Epithelial cell of prostate (primary cell): ENCODE measurements around the gene AKR7A2.

Experiments used
- DNase-seq: peaks from one replicate; pipeline ENCODE4 v3.0.0-alpha.2; 2011; ENCODE audit warnings: low read depth, low spot score
- H3K27ac ChIP-seq: fragments of 450-650 bp; 2 replicates; pipeline ENCODE4 v1.5.1; 2017; ENCODE audit warnings: mild to moderate bottlenecking

AKR7A2 gene

DNA sequence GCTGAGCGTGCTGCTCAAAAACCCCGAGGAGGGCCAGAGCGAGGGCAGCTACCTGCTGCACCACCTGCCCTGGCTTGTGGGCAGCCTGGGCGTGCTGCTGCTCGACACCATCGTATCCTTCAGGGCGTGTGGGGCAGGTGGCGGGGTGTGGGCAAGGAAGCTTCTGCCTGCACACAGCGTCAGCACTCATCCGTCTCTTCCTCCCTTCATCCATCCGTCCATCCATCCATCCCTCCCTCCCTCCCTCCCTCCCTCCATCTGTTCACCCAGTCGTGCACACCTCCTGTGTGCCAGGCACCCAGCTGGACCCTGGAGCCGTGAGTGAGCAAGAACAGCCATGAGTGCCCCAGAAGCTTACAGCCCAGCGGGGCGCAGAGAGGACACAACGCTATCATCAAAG, 15.4 kb upstream of the AKR7A2 start:
- DNase-seq = no peak
- H3K27ac ChIP-seq = no peak overlapping the region

DNA sequence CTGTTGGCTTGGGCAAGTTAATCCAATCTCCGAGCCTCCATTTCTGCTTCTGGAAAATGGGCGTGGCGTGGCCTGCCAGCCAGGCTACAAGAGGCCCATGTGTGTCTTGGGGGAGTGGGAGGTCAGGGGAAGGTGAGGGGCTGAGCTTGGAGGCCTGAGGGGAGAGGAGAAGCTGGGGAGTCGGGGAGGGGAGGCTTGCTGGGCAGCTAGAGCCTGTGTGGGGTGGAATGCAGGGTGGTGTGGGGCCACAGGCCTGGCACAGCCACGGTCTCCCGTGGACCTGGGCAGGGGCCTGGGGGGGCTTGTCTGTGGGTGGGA, 14.8 kb upstream of the AKR7A2 start:
- no peak for DNase-seq
- H3K27ac ChIP-seq = no peak overlapping the region

DNA sequence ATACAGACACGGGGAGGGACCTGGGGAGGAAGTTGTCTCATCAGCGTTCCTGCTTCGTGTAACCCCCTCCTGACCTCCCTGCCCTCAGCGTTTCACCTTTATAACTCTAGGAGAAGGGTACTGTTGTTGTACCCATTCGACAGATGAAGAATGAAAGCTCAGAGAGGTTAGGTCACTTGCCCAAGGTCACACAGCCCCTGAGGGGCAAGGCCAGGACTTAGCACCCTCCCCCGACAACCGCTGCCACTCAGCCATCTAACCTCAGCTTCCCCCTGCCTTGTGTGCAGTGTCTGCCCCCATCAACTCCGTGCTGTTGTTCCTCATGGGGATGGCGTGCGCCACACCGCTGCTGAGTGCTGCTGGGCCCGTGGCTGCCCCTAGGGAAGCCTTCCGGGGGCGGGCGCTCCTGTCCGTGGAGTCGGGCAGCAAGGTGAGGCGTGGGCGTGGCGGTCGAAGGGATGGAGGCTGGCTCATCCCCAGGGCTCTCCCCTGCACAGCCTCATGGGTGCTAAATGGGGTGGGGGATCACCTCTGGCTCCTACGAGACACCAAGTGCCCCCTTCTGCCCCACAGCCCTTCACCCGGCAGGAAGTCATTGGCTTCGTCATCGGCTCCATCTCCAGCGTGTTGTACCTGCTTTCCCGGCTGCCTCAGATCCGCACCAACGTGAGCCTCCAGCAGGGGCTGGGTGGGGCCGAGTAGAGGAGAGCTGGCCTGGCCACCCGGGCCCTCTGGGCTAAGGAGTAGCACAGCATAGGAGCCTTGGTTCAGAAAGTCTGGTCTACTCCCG, 14.2 kb upstream of the AKR7A2 start:
- no peak overlapping the region for H3K27ac ChIP-seq
- no peak for DNase-seq

DNA sequence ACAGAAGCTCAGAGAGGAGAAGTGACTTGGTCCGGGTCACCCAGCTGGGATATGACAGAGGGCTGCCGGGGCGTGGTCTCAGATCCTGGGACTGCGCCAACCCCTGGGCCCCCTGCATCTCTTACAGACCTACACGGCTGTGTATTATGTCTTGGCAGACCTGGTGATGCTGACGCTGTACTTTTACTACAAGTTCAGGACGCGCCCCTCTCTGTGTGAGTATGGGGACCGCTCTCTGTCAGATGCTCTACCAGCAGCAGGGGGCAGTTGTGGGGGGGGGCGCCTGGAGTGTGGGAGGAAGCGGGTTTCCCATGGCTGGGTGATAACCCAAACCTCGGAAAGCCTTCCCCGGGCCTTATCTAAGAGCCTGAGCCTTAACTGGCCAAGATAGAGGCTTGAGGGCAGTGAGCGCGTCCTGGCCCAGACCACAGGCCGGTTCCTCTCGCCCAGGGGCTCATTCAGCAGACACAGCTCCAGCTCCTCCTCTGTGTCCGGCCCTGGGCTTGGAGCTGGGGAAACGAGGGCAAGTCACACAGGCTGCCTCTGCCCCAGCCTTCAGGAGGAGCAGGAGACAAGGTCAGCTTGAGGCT, 13.5 kb upstream of the AKR7A2 start:
- DNase-seq = no peak
- H3K27ac ChIP-seq = no peak overlapping the region

GRCh38 chr1:19324665-19324990, 12.7 kb upstream of the AKR7A2 start:
- no peak overlapping the region for H3K27ac ChIP-seq
- no peak for DNase-seq

DNA sequence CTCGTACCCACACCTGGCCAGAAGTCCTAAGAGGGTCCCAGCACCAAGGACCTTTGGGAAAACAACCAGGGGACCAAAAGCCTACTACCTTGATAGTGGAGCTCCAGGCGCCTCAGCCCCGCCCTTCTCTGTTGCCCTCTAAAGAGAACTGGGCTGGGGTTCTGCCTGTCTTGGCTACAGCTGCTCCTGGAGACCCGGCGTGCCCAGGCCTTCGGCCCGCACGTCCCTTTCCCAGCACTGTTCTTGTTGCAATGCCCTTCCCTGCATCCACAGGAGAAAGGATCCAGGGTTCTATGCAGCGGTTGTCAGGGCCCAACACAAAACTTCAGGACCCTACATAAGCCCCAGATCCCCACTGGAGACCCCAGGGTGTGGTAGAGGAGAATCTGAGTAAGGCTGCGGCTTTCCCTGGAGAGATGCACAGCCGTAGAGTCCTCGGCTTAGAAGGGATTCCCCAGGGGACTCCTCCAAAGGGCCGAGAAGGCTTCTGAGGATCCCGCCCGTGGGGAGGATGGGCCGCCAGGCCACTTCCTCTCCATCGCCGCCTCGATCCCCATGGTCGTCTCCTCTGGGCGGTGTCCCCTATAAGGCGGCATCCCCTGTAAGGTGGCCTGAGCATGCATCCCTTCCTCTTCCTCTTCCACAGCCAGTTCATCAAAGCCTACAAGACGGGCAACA, 12.2 kb upstream of the AKR7A2 start:
- no peak for DNase-seq
- H3K27ac ChIP-seq = no peak overlapping the region

DNA sequence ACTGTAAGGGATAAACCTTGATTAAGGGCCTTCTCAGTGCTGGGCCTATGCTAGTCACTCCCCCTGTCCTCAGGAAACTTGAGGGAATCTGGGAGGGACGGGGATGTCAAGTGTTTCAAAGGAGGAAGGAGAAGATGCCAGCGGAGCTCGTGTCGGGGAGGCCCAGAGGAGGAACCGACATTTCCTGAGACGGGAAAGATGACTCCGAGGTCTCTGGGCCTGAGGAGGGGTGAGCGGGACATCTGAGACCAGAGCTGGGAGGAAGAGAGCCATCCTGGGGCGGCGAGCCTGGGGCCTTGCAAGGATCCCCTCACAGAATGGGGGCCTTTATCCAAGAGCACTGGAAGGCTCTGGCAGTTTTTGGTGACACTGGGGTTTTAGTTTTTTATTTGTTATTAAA, 10.5 kb upstream of the AKR7A2 start:
- no peak for DNase-seq
- no peak overlapping the region for H3K27ac ChIP-seq

- H3K27ac ChIP-seq = no peak overlapping the region
- no peak for DNase-seq
Observed at GRCh38 chr1:19321071-19321470, 9.1 kb upstream of the AKR7A2 start.

- DNase-seq = no peak
- H3K27ac ChIP-seq = no peak overlapping the region
Observed at GRCh38 chr1:19319196-19319595, 7.3 kb upstream of the AKR7A2 start.

- no peak for DNase-seq
- H3K27ac ChIP-seq = no peak overlapping the region
Observed at GRCh38 chr1:19317126-19317910, 5.4 kb upstream of the AKR7A2 start.

DNA sequence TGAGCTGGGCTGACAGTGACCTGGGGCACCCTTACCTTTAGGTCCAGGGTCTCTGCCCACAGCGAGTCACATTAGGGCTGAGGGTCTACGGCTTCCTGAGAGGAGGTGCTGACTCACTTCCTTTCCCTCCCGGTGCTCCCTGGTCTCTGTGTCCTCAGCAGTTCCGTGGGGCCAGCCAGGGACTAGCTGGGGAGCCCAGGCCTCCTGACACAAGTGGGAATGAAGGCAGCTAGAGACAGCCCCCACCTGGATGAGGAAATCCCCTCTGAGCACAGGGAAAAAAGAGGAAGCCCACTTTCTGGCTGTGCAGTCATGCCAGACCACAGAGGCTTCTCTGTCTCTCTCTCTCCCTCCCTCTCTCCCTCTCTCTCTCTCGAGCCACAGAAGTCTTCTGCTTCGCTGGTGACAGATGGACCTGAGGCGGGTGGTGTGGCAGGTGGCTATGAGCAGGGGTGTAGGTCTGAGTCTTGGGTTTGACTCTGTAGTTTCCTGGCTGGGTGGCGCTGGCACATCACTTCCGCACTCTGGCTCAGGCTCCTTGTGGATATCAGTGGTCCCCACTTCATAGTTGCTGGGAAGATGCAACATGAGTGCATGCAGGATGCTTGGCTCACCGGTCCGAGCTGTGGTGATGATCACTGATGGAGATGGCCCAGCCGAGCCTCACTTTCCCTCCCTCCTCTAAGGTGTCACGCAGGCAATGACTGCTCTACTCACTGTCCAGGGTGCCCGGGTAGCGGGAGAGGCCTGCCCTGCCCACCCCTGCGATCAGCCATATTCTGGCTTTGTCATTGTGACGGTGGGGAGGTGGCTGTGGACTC, 3.6 kb upstream of the AKR7A2 start:
- no peak for DNase-seq
- H3K27ac ChIP-seq = peak overlapping the region; percentile 68

DNA sequence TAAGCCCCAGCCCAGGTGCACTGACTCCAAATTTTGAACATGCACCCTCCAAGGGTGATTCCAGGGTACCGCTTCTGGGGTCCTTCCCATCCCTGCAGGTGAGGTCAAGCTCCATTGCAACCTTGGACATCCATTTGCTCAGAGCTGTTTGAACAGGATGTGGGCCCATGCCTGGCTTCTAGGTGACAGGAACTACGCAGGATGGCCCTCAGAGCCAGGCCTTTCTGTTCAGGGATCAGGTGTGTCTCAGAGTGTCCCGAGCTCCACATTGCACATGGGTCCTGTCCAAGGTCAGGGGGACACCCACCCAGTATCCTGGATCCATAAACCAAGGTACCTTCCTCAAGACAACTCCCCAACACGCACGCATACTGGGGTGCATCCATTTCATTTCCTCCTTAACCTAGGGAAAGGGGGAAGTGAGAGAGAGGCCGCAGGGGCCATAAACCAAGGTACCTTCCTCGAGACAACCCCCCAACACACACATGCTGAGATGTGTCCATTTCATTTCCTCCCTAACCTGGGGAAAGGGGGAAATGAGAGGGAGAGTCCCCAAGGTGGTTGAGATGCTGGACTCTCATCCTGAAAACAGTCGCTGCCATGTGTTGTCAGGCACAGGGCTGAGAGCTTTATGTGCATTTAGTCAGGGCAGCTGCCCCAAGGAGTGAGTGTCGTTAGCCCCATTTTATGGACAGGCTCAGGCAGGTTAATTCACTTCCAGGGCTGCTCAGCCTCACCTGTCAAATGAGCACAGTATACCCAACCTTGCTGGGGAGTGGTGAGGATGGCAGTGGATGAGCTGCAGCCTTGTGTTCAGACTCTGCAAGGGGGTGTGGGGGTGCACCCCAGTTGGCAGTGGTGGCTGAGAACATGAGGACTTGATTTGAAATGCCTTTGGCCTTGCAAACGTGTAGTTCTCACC, 2.3 kb upstream of the AKR7A2 start:
- peak overlapping the region; percentile 68 for H3K27ac ChIP-seq
- DNase-seq = no peak

GRCh38 chr1:19313636-19313959, 1.7 kb upstream of the AKR7A2 start:
- peak overlapping the region; percentile 68 for H3K27ac ChIP-seq
- DNase-seq = no peak

GRCh38 chr1:19312782-19313635, 1.1 kb upstream of the AKR7A2 start:
- no peak for DNase-seq

DNA sequence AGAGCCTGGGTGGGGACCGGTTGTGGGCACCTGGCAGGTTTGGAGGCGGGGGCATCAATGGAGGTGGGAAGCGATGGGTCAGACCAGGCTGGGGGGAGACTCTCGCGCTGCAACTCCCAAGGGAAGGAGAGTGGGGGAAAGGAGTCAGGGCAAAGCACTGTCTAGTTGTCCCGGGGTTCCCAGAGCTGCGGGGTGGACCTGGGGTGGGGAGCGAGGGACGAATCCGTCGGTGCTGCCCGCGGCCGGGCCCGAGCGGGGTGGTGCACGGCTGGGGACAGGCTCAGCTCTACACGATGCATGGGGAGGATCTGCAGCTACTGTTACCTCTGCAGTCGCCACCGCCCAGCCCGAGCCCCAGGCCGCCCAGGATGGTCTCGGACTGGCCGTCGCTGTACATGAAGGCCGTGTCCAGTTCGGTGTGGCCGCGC, 427 bp downstream of the AKR7A2 start:
- peak overlapping the region; percentile 68 for H3K27ac ChIP-seq
- no peak for DNase-seq

More at GRCh38 chr1:19312782-19313635, 1.1 kb upstream of the AKR7A2 start:
- H3K27ac ChIP-seq = peak overlapping the region; percentile 68

DNA sequence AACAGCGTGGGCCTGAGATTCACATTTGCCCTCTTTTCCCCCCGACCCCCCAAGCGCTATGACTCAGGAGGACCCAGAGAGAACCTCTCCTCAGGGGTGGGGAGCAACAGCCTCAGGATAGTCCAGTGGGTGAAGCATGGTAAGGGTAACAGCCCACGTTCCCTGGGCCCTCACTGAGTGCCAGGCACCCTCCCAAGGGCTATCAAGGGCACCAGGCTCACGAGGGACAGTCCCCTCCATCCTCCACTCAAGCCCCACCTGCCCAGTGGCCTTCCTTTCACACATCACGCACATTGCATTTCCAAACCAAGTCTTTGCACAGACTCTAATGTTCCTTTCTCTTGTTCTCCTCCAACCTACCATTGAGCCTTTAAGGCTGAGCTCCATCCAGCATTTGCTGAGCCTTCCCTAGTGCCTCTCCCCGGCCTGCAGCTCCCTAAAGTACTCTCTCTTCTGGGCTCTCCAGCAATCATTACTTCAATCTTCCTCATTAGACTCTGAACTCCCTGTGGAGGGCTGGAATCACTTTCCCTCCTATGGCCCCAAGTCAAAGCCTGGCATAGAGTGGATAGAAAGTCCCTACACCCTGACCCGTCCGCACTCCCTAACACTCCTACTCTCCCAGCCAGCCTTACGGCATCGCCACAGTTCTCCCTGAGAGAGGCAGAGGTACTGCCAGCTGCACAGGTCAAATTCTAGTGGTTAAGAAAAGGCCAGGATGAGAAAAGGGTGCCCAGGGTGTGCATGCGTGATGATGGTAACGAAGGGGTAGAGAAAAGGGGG, 1.0 kb downstream of the AKR7A2 start:
- no peak overlapping the region for H3K27ac ChIP-seq
- no peak for DNase-seq

- no peak overlapping the region for H3K27ac ChIP-seq
Observed at GRCh38 chr1:19310061-19310460, 1.9 kb downstream of the AKR7A2 start.

More at GRCh38 chr1:19310061-19310460, 1.9 kb downstream of the AKR7A2 start:
- DNase-seq = no peak
